ENCODE data around the gene PIGP.
"Not testable (repeated sequence)": the region's sequence is repeated elsewhere in the genome, so short reads cannot be mapped to it uniquely, and the experiment has no call there.

The PIGP gene

DNA sequence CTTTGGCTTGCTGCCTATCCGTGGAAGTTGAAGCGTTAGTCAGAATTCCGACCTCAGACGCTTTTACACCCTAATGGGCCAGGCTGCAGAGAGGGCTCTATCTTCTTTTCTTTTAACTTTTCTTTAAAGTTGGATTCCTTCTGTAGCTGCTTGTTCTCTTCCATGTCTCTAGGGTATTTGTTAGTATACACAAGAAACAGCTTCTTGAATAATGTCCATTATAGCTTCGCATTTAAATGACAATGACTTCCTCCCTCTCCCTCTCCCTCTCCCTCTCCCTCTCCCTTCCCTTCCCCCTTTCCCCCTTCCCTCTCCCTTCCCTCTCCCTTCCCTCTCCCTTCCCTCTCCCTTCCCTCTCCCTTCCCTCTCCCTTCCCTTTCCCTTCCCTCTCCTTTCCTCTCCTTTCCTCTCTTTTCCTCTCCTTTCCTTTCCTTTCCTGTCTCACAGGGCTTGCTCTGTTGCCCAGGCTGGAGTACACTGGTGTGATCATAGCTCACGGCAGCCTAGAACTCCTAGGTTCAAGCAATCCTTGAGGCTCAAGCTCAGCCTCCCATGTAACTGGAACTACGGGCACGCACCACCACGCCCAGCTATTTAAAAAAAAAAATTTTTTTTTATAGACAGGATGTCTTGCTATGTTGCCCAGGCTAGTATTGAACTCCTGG, 33.3 kb downstream of the PIGP start:
- no peak for TF ChIP-seq CTCF (conservative IDR thresholded peaks at IDR 0.05; ENCODE audit: low read depth)
- CTCF ChIA-PET, result interaction anchor here (1.0 kb wide), 1 partner anchor 62 kb away, joined by 3 read pairs; no protein-coding TSS in a partner anchor
- no peak for DNase-seq (ENCODE audit: low spot score)
- no peak overlapping the region for H3K27ac ChIP-seq
- POLR2A ChIA-PET (ENCODE audit: low non-redundant PET), result no interaction called here

DNA sequence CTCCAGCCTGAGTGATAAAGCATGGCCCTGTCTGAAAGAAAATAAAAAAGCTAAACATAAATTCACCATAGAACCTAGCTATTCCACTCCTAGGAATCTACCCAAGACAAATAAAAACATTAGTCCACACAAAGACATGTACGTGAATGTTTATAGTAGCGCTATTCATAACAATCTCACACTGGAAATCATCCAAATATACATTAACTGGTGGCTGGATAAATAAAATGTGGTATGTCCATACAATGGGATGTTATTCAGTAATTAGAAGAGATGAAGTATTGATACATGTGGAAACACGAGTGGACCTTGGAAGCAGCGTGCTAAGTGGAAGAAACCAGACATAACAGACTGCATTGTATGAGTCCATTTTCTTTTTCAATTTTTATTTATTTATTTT, 36.7 kb downstream of the PIGP start:
- POLR2A ChIA-PET (ENCODE audit: low non-redundant PET), result no interaction called here

GRCh38 chr21:37034394-37034793, 38.5 kb downstream of the PIGP start:
- POLR2A ChIA-PET (ENCODE audit: low non-redundant PET); H3K27ac ChIP-seq; DNase-seq (ENCODE audit: low spot score); CTCF ChIA-PET: not testable (repeated sequence)

More for the DNA sequence above, 36.7 kb downstream of the PIGP start:
- no peak overlapping the region for H3K27ac ChIP-seq
- DNase-seq (ENCODE audit: low spot score), result no peak
- no peak for TF ChIP-seq CTCF (conservative IDR thresholded peaks at IDR 0.05; ENCODE audit: low read depth)
- CTCF ChIA-PET, result no interaction called here

GRCh38 chr21:37032877-37033471, 39.9 kb downstream of the PIGP start:
- no peak overlapping the region for H3K27ac ChIP-seq
- POLR2A ChIA-PET (ENCODE audit: low non-redundant PET), result no interaction called here
- CTCF ChIA-PET, result no interaction called here
- peak; percentile 55 for DNase-seq (ENCODE audit: low spot score)
- no peak for TF ChIP-seq CTCF (conservative IDR thresholded peaks at IDR 0.05; ENCODE audit: low read depth)

GRCh38 chr21:37032293-37032692, 40.6 kb downstream of the PIGP start:
- ChIA-PET POLR2A (ENCODE audit: low non-redundant PET) (no interaction called here), CTCF (no interaction called here)
- H3K27ac ChIP-seq, result no peak overlapping the region
- TF ChIP-seq CTCF (conservative IDR thresholded peaks at IDR 0.05; ENCODE audit: low read depth), result no peak
- no peak for DNase-seq (ENCODE audit: low spot score)

GRCh38 chr21:37030864-37031263, 42.0 kb downstream of the PIGP start:
- no peak overlapping the region for H3K27ac ChIP-seq
- CTCF ChIA-PET, result no interaction called here
- no peak for TF ChIP-seq CTCF (conservative IDR thresholded peaks at IDR 0.05; ENCODE audit: low read depth)
- POLR2A ChIA-PET (ENCODE audit: low non-redundant PET), result no interaction called here
- no peak for DNase-seq (ENCODE audit: low spot score)

GRCh38 chr21:37028570-37028969, 44.3 kb downstream of the PIGP start:
- CTCF ChIA-PET, result no interaction called here
- DNase-seq (ENCODE audit: low spot score), result no peak
- POLR2A ChIA-PET (ENCODE audit: low non-redundant PET), result no interaction called here
- TF ChIP-seq CTCF (conservative IDR thresholded peaks at IDR 0.05; ENCODE audit: low read depth), result no peak
- no peak overlapping the region for H3K27ac ChIP-seq
